CD14-positive monocyte (primary cell): ENCODE measurements around the gene NBPF6. TPM values are rescaled to one million over a fixed set of nuclear protein-coding genes. Genes with fewer than 3 reads are reported as not detected.
"Not testable (repeated sequence)": the region's sequence is repeated elsewhere in the genome, so short reads cannot be mapped to it uniquely, and the experiment has no call there.

ENCODE experiments used
- DNase-seq, 3 donors: peaks; one replicate each; pipeline ENCODE4 v3.0.0-alpha.2; 2011 to 2022
- H2AFZ ChIP-seq: 2 replicates; pipeline ENCODE4 v1.6.0; 2012; ENCODE audit warnings: mild to moderate bottlenecking, low read depth, low read length, inconsistent platforms; ENCODE audit not compliant: insufficient read depth, poor library complexity, severe bottlenecking
- H3K27ac ChIP-seq, 2 donors: 1 replicate in 1 of 2; 2 replicates in 1 of 2; pipeline ENCODE4 v1.5.1; 2012 to 2013; ENCODE audit warnings: low read length in 2 of 2, control low read depth in 1 of 2, inconsistent platforms in 1 of 2, low read depth in 1 of 2, mild to moderate bottlenecking in 1 of 2
- H3K27me3 ChIP-seq, 2 donors: one replicate each; pipeline versions ENCODE4 v1.6.0 to v1.6.1; 2011 to 2013; ENCODE audit warnings: low read length in 2 of 2; ENCODE audit not compliant: control insufficient read depth in 2 of 2, insufficient read depth in 2 of 2
- H3K36me3 ChIP-seq, 2 donors: replicated peaks in 1 of 2; 1 replicate in 1 of 2; 2 replicates in 1 of 2; pipeline versions ENCODE4 v1.5.1 to v1.6.1; 2012 to 2013; ENCODE audit warnings: low read length in 2 of 2, control low read depth in 1 of 2, inconsistent platforms in 1 of 2, mild to moderate bottlenecking in 1 of 2; ENCODE audit not compliant: insufficient read depth in 2 of 2, control insufficient read depth in 1 of 2
- H3K4me1 ChIP-seq, 2 donors: 1 replicate in 1 of 2; 2 replicates in 1 of 2; pipeline versions ENCODE4 v1.5.1 to v1.6.1; 2012 to 2013; ENCODE audit warnings: low read length in 2 of 2, control low read depth in 1 of 2, inconsistent platforms in 1 of 2, mild to moderate bottlenecking in 1 of 2, moderate library complexity in 1 of 2; ENCODE audit not compliant: insufficient read depth in 2 of 2, control insufficient read depth in 1 of 2
- H3K4me2 ChIP-seq: replicated peaks from 2 replicates; pipeline ENCODE3; 2012; ENCODE audit warnings: low read length, moderate library complexity, mild to moderate bottlenecking; ENCODE audit not compliant: poor library complexity, severe bottlenecking; ENCODE audit errors: extremely low read depth
- H3K4me3 ChIP-seq, 3 experiments: fragments of 200-600 bp in 1 of 3; sonication (generic) in 1 of 3; replicated peaks in 1 of 3; 1 replicate in 2 of 3; 2 replicates in 1 of 3; pipeline ENCODE4 v1.5.1; 2011 to 2013; ENCODE audit warnings: low read length in 3 of 3, mild to moderate bottlenecking in 3 of 3, control low read depth in 2 of 3, low read depth in 2 of 3, inconsistent platforms in 1 of 3, moderate library complexity in 1 of 3
- H3K79me2 ChIP-seq: 2 replicates; pipeline ENCODE4 v1.6.0; 2012; ENCODE audit warnings: mild to moderate bottlenecking, control low read depth, inconsistent platforms, low read length, moderate library complexity; ENCODE audit not compliant: insufficient read depth
- H3K9ac ChIP-seq: 2 replicates; pipeline ENCODE4 v1.6.0; 2017; ENCODE audit warnings: low read length, mild to moderate bottlenecking; ENCODE audit not compliant: insufficient read depth, poor library complexity, severe bottlenecking
- H3K9me3 ChIP-seq, 2 donors: replicated peaks in 1 of 2; 1 replicate in 1 of 2; 2 replicates in 1 of 2; pipeline versions ENCODE4 v1.5.1 to v1.6.1; 2012 to 2013; ENCODE audit warnings: low read length in 2 of 2, control low read depth in 1 of 2; ENCODE audit not compliant: control insufficient read depth in 1 of 2, insufficient read depth in 1 of 2
- H4K20me1 ChIP-seq: 2 replicates; pipeline ENCODE4 v1.6.0; 2012; ENCODE audit warnings: mild to moderate bottlenecking, low read length, control low read depth, moderate library complexity; ENCODE audit not compliant: insufficient read depth
- H3K27ac Mint-ChIP-seq, 7 donors: one replicate each; pipeline ENCODE4 v1.8.0; 2020; ENCODE audit warnings: mild to moderate bottlenecking in 7 of 7, mixed read lengths in 7 of 7, moderate library complexity in 6 of 7, inconsistent platforms in 2 of 7
- H3K27me3 Mint-ChIP-seq, 3 donors: one replicate each; pipeline ENCODE4 v1.8.0; 2021 to 2022; ENCODE audit warnings: low read depth in 3 of 3, mild to moderate bottlenecking in 3 of 3, mixed read lengths in 3 of 3, moderate library complexity in 3 of 3, inconsistent platforms in 1 of 3
- H3K36me3 Mint-ChIP-seq, 2 donors: one replicate each; pipeline ENCODE4 v1.8.0; 2020; ENCODE audit warnings: mixed read lengths in 2 of 2, inconsistent platforms in 1 of 2, mild to moderate bottlenecking in 1 of 2
- H3K4me1 Mint-ChIP-seq: one replicate; pipeline ENCODE4 v1.8.0; 2020; ENCODE audit warnings: mild to moderate bottlenecking, mixed read lengths
- H3K4me3 Mint-ChIP-seq, 2 donors: one replicate each; pipeline ENCODE4 v1.8.0; 2020; ENCODE audit warnings: mild to moderate bottlenecking in 2 of 2, mixed read lengths in 2 of 2, moderate library complexity in 1 of 2
- H3K9me3 Mint-ChIP-seq, 7 donors: one replicate each; pipeline ENCODE4 v1.8.0; 2020 to 2022; ENCODE audit warnings: mixed read lengths in 7 of 7, mild to moderate bottlenecking in 6 of 7, moderate library complexity in 6 of 7, inconsistent platforms in 2 of 7
- WGBS: methylation state at CpG from one replicate; pipeline ENCODE4 v1.1.5; 2013; ENCODE audit warnings: missing lambda C conversion rate; ENCODE audit not compliant: insufficient coverage; 5-methylcytosine and 5-hydroxymethylcytosine counted together
- intact Hi-C, 2 donors: fragments of 100-400 bp; cut with micrococcal nuclease; formaldehyde crosslinking; loops; one replicate each; pipeline versions ENCODE4 v1.15.0 to v1.15.1; 2023
- polyA plus RNA-seq, 3 donors: library from polyadenylated mRNA; depleted of rRNA in 1 of 3; unstranded in 2 of 3; stranded (reverse) in 1 of 3; fragments of 300-500 nt in 2 of 3; fragments of >200 nt in 1 of 3; fragmentation: Illumina TruSeq in 2 of 3; gene quantifications; 1 replicate in 2 of 3; 2 replicates in 1 of 3; pipeline ENCODE4 v1.2.3, GENCODE V29; 2012 to 2021
- TF ChIP-seq, protein P1 (sequence below): fragments of 200-600 bp; IDR thresholded peaks from one replicate; pipeline ENCODE4 v1.8.0; 2022; ENCODE audit warnings: antibody characterized with exemption, mild to moderate bottlenecking

NBPF6 gene
- polyA plus RNA-seq, 3 donors: not detected

DNA sequence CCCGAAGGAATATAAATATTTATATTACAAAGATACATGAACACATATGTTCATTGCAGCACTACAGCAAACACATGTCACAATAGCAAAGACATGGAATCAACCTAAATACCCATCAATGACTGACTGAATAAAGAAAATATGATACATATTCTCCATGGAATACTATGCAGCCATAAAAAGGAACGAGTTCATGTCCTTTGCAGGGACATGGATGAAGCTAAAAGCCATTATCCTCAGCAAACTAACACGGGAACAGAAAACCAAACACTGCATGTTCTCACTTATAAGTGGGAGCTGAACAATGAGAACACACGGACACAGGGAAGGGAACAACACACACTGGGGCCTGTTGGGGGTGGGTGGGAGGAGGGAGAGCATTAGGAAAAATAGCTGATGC, 46.7 kb downstream of the NBPF6 start:
- H3K9me3 ChIP-seq, H3K9ac ChIP-seq, H3K36me3 Mint-ChIP-seq, H3K4me3 Mint-ChIP-seq, intact Hi-C loops, H2AFZ ChIP-seq, H3K4me1 ChIP-seq, H3K4me2 ChIP-seq, H4K20me1 ChIP-seq, H3K27ac Mint-ChIP-seq, DNase-seq, H3K4me1 Mint-ChIP-seq, H3K27ac ChIP-seq, H3K79me2 ChIP-seq, H3K4me3 ChIP-seq, H3K36me3 ChIP-seq, H3K9me3 Mint-ChIP-seq: not testable (repeated sequence)
- WGBS: 80% methylated on average over 1 of the region's 4 CpGs
- H3K27me3 ChIP-seq: peaks cover 13 to 24% of the 10 kb centered on the region in 2 donors
- peaks cover 16 to 19% (median 19%) of the 10 kb centered on the region in 3 donors for H3K27me3 Mint-ChIP-seq

DNA sequence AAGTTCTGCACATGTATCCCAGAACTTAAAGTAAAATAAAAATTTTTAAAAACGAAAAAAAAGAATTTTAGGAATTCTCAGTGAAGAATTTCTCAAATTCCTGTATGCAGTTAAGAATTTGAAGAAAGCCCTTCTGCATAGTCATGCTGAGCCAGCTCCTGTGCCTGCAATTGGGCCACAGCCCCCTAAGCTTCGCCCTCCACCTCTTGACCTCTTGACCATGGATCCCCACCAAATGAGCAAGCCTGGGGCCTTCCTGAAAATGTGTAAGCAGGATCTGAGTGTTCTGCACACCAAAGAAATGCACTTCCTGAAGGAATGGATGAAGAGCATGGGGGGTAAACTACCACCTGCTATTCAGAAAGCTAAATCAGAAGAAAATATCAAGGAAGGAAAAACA, 52.0 kb downstream of the NBPF6 start:
- WGBS: 88% methylated on average over 1 of the region's 2 CpGs
- intact Hi-C loops: no loop called here

More for the DNA sequence above, 52.0 kb downstream of the NBPF6 start:
- TF ChIP-seq, protein P1, sequence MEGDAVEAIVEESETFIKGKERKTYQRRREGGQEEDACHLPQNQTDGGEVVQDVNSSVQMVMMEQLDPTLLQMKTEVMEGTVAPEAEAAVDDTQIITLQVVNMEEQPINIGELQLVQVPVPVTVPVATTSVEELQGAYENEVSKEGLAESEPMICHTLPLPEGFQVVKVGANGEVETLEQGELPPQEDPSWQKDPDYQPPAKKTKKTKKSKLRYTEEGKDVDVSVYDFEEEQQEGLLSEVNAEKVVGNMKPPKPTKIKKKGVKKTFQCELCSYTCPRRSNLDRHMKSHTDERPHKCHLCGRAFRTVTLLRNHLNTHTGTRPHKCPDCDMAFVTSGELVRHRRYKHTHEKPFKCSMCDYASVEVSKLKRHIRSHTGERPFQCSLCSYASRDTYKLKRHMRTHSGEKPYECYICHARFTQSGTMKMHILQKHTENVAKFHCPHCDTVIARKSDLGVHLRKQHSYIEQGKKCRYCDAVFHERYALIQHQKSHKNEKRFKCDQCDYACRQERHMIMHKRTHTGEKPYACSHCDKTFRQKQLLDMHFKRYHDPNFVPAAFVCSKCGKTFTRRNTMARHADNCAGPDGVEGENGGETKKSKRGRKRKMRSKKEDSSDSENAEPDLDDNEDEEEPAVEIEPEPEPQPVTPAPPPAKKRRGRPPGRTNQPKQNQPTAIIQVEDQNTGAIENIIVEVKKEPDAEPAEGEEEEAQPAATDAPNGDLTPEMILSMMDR: no peak
- no peak for DNase-seq
- no peak overlapping the region for H3K4me3 ChIP-seq
- H3K27me3 ChIP-seq: peaks cover 35 to 52% of the 10 kb centered on the region in 2 donors
- H3K36me3 ChIP-seq: no peaks in the 10 kb centered on the region
- H3K4me1 Mint-ChIP-seq: no peaks in the 10 kb centered on the region
- no peaks in the 10 kb centered on the region for H3K79me2 ChIP-seq
- no peaks in the 10 kb centered on the region for H3K9me3 Mint-ChIP-seq
- peak overlapping the region in 1 of 2 donors; percentile 58 for H3K4me3 Mint-ChIP-seq
- peaks cover 22 to 31% (median 30%) of the 10 kb centered on the region in 3 donors for H3K27me3 Mint-ChIP-seq
- no peaks in the 10 kb centered on the region for H3K9me3 ChIP-seq
- H3K27ac Mint-ChIP-seq: no peak overlapping the region
- H2AFZ ChIP-seq: no peak overlapping the region
- peaks cover 11 to 16% of the 10 kb centered on the region in 2 donors for H3K4me1 ChIP-seq
- H4K20me1 ChIP-seq: no peaks in the 10 kb centered on the region
- no peak overlapping the region for H3K9ac ChIP-seq
- no peaks in the 10 kb centered on the region for H3K36me3 Mint-ChIP-seq
- H3K4me2 ChIP-seq: no peak overlapping the region
- H3K27ac ChIP-seq: no peak overlapping the region
